ENCODE data around the gene MDM2.
A peak's percentile ranks its signal among the peaks of the same experiment; 100 is the strongest.

MDM2 gene

GRCh38 chr12:68855771-68856170 is 47.8 kb downstream of the MDM2 start:
- DNase-seq: no peak

GRCh38 chr12:68856510-68856909 is 48.5 kb downstream of the MDM2 start:
- DNase-seq: no peak

DNA sequence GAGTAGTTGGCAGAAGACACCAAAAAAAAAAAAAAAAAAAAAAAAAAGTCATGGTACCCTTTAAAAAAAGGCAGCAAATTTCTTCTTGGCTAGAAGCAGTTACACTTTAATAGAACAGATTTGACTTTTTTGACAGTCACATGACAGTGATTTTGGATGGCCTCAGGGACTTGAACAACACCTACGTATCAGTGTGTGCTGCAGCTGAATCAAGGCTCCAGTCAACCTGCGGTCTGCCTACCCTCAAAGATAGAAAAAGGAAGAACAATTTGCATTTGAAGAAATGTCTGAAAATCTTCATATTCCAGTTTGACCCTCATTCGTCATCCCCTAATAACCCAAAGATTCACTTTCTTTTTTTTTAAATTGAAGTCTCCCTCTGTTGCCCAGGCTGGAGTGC is 53.9 kb downstream of the MDM2 start:
- no peak for DNase-seq

GRCh38 chr12:68863109-68863770 is 55.3 kb downstream of the MDM2 start:
- DNase-seq: no peak

DNA sequence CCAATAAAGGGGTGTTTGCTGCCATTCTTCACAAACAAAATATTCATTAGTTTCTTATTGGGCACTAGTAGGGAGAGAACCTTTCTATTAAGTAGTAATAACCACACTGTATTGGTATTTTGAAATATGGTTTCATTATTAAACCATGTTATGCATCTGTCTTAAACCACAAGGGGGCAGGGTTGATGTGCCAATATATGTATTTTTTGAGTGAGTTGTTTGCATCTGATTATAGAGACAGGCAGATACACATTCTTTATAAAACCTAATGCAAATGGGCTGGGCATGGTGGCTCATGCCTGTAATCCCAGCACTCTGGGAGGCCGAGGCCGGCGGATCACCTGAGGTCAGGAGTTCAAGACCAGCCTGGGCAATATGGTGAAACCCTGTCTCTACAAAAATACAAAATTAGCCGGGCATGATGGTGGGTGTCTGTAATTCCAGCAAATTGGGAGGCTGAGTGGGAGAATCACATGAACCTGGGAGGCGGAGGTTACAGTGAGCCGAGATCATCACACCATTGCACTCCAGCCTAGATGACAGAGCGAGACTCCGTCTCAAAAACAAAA is 56.0 kb downstream of the MDM2 start:
- peak; percentile 63 for DNase-seq

DNA sequence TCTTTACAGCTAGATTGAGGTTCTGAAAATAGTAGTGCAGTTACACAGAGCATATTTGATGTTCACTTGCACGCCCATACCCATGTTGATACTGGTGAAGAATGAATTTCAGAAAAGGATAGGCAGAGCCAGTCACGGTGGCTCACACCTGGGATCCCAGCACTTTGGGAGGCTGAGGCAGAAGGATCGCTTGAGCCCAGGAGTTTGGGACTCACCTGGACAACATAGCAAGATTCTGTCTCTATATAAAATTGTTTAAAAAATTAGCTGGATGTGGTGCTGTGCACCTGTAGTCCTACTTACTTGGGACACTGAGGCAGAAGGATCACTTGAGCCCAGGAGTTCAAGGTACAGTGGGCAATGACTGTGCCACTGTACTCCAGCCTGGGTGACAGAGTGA is 56.6 kb downstream of the MDM2 start:
- no peak for DNase-seq

DNA sequence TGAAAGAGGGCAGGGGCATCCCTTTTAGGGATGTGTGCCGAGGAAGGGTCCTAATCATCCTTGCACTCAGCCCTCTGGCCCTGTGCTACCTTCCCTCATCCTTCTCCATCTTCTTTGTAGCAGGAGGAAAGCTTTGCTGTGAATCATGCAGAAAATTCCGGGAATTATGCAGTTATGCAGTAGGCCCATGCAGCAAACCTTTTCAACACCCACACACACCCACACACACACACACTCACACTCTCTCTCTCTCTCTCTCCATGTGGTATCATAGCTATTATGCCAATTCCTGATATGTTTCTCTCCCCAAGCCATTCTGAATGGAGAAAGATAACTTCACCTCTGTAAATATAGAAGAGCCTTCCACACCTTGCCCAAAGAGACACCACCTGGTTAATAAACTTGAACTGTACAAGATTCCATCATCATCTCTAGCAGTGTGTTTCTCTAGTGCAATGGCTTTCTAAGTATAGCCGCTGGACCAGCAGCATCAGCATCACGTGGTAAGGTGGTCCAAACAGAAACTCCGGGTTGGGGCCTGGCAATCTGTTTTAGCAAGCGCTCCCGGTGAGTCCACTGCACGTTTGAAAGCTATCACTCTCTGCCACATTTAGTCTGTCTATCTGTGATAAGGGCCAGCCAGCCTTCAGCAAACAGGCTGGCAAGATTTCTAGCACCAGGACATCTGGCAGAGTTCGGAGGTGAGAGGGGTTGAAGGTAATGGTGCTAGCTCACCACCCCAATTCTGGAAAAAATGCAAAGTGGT is 57.6 kb downstream of the MDM2 start:
- DNase-seq: no peak

- peak; percentile 10 for DNase-seq
Measured at GRCh38 chr12:68866950-68867349, 59.0 kb downstream of the MDM2 start.

DNA sequence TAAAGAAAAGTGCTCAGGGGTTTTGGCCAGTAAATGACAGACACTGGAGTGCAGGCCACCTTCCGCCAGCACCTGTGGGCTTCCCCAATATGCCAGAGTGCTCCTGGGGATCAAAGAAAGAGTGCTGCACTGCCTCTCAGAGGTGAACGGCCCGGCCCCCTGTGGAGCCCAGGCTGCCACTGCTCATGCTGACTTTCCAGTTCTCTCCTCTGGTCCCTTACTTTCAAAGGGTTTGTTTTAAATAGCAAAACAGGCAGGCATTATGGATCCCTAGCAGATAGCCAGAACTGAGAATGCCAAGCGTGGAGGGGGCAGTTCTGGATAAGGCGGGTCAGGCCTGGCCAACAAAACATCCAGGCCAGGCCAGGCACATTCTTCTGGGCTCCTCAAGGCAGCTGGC is 59.6 kb downstream of the MDM2 start:
- DNase-seq: no peak

DNA sequence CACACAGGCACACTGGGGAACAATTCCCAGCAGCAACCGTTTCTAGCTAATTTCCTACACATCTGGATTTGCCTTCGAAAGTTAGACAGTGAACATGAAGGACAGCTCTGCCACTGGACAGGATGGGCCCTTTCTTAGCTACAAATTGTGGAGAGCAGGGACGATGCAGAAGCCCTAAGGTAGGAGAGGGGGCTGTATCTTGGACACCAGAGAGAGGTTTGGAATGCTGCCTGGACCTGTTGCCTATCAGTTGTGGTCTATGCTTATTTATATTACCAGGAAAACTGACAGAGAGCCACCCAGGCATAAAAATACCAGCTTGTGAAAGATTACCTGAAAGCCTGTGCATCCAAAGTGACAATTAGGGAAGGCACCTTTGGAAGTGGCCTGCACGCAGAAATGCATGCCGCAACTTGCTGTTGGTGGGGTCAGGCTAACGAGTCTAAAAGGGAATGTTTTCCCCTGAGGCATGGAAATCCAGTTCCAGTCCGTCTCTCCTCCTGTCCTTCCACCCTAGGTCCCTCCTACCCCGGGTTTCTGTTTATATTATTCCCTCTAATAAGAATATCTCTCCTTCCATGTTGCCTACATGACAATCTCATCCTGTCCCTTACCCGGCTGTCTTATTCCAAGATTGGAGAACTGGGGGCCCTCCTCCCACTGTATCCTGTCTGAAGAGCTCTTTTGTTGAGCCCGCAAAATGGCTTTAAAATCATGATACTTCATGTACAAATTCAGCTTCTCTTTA is 60.2 kb downstream of the MDM2 start:
- no peak for DNase-seq

DNA sequence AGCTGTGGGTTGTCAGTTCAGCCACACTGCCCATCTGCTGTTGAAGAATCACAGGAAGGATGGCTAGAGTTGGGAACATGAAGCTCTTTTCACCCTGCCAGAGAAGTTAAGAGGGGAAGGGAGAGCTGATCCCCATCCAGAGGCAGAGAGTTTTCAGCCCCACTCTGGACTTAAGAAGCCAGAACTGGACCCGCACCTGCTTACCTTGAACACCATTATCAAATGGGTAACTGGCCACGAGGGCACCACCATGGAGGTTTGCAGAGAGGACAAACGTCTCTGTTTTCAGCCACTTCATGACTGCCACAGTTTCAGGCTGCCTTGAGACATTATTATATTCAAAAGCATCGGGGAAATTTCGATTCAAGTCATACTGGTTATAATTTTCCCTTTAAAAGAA is 62.0 kb downstream of the MDM2 start:
- no peak for DNase-seq

DNA sequence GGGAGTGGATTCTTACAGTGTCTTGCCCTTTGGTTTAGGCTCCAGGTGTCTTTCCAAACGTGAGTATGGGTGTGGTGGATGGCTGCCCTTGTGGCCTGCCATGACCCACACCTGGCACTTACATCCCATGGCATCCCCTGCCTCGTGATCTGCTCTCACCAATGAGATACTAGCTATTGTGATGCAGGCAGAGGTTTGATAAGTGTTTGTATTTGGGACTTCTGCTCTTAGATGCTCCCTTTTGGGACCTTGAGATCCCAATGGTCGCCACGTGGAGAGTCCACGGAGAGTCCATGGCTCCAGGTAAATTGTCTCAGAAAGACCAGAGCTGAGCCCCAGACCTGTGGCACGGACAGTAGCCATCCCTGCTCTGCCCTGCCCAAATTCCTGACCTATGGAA is 62.5 kb downstream of the MDM2 start:
- DNase-seq: no peak

DNA sequence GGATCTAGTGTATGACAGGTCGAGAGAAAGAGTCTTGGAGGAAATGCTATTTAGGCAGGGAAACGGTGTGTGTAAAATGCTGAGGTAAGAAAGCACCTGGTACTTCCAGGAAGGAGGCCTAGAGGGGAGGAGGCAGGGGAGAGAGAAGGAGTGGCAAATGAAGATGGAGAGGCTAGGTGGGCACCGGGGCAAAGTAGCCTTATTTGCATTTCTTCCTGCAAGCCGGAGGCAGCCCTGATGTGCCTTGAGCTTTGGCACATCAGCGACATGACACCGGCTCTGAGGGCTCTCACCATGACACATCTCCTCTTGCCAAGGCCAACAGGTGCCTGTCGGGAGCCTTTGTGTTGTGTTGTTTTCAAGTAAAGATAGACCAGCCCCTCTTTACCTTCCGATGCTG is 63.4 kb downstream of the MDM2 start:
- no peak for DNase-seq

GRCh38 chr12:68871921-68872320 is 63.9 kb downstream of the MDM2 start:
- peak; percentile 6 for DNase-seq

DNA sequence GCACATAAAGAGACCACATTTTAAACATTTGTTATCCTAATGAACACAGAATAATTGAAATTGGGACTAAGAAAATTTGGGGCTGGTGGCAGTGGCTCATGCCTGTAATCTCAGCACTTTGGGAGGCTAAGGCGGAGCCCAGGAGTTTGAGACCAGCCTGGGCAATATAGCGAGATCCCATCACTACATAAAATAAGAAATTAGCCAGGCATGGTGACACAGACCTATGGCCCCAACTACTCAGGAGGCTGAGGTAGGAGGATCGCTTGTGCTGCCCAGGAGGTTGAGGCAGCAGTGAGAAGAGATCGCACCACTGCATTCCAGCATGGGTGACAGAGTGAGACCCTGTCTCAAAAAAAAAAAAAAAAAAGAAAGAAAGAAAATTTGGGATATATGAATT is 65.3 kb downstream of the MDM2 start:
- no peak for DNase-seq

- no peak for DNase-seq
Measured at GRCh38 chr12:68876461-68876860, 68.5 kb downstream of the MDM2 start.

DNA sequence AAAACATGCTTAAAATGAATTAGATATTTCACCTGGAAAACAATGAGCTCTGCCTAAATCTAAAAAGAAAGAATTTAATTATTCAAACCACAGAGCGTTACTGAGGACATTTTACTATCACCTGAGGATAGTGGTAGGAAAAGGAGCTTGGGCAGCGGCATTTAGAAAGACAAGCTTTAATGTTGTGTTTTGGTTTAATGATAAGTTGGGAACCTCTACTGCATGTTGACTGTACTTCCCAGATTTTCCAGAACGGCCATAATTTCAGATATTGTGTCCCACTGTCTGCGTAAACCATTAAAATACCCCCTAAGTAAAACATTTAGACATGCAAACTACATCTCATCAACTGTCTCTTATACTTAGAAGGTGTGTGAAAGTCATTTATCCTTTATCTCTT is 69.6 kb downstream of the MDM2 start:
- DNase-seq: no peak

- DNase-seq: no peak
Measured at GRCh38 chr12:68878283-68878682, 70.3 kb downstream of the MDM2 start.

DNA sequence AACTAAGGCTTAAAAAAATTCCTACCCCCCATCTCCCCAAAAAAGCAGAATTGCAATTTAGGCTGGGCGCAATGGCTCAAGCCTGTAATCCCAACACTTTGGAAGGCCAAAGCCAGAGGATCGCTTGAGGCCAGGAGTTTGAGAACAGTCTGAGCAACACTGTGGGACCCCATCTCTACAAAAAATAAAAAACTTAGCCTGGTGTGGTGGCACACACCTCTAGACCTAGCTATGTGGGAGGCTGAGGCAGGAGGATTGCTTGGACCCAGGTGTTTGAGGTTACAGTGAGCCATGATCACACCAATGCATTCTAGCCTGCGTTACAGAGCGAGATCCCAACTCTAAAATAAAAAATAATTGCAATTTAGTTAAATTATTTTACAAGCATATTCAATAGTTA is 70.9 kb downstream of the MDM2 start:
- no peak for DNase-seq

DNA sequence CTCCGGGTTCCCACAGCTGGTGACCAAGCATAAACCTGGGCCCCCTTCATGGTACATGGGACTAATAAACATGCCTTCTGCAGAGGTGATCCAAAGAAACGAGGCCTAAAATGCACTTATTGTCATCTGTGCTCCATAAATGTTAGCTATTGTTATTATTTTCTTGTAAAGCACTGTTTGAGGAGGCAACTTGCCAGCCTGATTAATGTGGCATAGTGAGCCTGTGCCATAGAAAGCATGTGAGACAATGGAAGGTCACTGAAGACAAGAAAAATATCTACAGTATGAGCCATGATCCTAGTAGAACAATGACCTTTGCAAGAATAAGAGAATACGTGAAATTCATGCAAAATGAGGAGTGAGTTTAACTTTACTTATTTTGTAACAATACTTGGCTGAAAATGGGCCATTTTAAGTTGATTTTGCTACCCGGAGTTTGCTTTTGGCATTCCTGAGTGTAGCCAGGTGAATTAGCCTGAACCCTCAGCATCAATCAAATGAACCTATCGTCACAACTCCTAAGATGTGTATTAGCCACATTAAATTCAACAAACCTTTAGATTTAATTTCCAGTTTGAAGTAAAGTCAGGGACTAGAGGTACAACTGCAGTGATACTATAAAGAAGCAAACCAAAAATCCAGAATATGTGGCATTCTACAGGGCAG is 72.8 kb downstream of the MDM2 start:
- DNase-seq: no peak

DNA sequence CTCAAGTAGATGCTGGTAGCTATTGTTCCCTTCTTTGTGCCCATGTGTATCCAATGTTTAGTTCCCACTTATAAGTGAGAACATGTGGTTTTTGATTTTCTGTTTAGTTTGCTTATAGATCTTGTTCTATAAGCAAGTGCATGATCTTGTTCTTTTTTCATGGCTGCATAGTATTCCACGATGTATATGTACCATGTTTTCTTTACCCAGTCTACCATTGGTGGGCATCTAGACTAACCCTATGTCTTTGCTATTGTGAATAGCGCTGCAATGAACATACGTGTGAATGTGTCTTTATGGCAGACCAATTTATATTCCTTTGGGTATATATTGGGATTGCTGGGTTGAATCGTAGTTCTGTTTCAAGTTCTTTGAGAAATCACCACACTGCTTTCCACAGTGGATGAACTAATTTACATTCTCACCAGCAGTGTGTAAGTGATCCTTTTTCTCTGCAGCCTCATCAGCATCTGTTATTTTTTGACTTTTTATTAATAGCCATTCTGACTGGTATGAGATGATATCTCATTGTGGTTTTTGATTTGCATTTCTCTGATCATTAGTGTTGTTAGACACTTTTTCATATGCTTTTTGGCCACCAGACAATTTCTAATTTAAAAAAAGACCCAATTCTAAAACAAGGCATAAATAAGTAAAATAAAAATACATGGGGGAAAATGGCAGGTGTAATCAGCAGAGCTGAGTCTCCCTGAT is 74.4 kb downstream of the MDM2 start:
- DNase-seq: no peak

- no peak for DNase-seq
Measured at GRCh38 chr12:68883151-68883550, 75.2 kb downstream of the MDM2 start.

GRCh38 chr12:68884251-68884650 is 76.3 kb downstream of the MDM2 start:
- DNase-seq: no peak
